Erythroblast (primary cell): ENCODE measurements around the gene ZDHHC21.

ENCODE experiments used
- GATA1 ChIP-seq: IDR thresholded peaks from 2 replicates; pipeline ENCODE4 v1.6.1; 2011; ENCODE audit warnings: low read depth, mild to moderate bottlenecking, control low read depth, low read length, moderate library complexity
- POLR2A ChIP-seq: IDR thresholded peaks from 2 replicates; pipeline ENCODE4 v1.6.1; 2011; ENCODE audit warnings: mild to moderate bottlenecking, low read length

- TF ChIP-seq POLR2A (no peak), GATA1 (no peak)
These were observed 76.8 kb downstream of the ZDHHC21 start for GRCh38 chr9:14616188-14616982.
